ENCODE data around the gene RNF144A.

- no peak for TF ChIP-seq CTCF (conservative IDR thresholded peaks at IDR 0.05; ENCODE audit: low read depth in 2 of 2)
- TF ChIP-seq ZNF331 (CRISPR knock-in tag; IDR thresholded peaks at IDR 0.05; ENCODE audit: low read depth), result no peak
- no peak for TF ChIP-seq POLR2AphosphoS5 (IDR thresholded peaks at IDR 0.05; ENCODE audit: low read depth)
- TF ChIP-seq EZH2 (IDR thresholded peaks at IDR 0.05; ENCODE audit: low read depth, unreplicated experiment), result no peak
- TF ChIP-seq CREB1 (CRISPR knock-in tag; IDR thresholded peaks at IDR 0.05; ENCODE audit: low read depth), result no peak
- TF ChIP-seq REST (IDR thresholded peaks at IDR 0.05; ENCODE audit: unreplicated experiment), result no peak
- no peak for TF ChIP-seq EZH2phosphoT487 (IDR thresholded peaks at IDR 0.05; ENCODE audit: unreplicated experiment)
- TF ChIP-seq JUNB (IDR thresholded peaks at IDR 0.05; ENCODE audit: unreplicated experiment), result no peak
- no peak for TF ChIP-seq STAT1 (IDR thresholded peaks at IDR 0.05; ENCODE audit: unreplicated experiment)
- no peak for TF ChIP-seq ZNF114 (CRISPR knock-in tag; IDR thresholded peaks at IDR 0.05)
These were observed 21.9 kb downstream of the RNF144A start for GRCh38 chr2:6939071-6939470.
